Adrenal gland (tissue), 12 donors: ENCODE data around the gene SLC47A2. TPM values are rescaled to one million over a fixed set of nuclear protein-coding genes. Genes with fewer than 3 reads are reported as not detected.
A peak's percentile ranks its signal among the peaks of the same experiment; 100 is the strongest.

Experiments
- DNase-seq, 7 donors: peaks; one replicate each; pipeline ENCODE4 v3.0.0-alpha.2; 2019 to 2020
- H3K27ac ChIP-seq, 5 donors: fragments of 200-600 bp; sonication (generic) in 4 of 5; 1 replicate in 3 of 5; 2 replicates in 2 of 5; pipeline versions ENCODE4 v1.5.1 to v1.8.0; 2016 to 2020; ENCODE audit warnings: mild to moderate bottlenecking in 1 of 5
- H3K27me3 ChIP-seq: fragments of 200-600 bp; 2 replicates; pipeline ENCODE4 v1.8.0; 2021
- H3K36me3 ChIP-seq, 2 donors: fragments of 200-600 bp; replicated peaks in 1 of 2; 1 replicate in 1 of 2; 2 replicates in 1 of 2; pipeline versions ENCODE4 v1.5.1 to v1.8.0; 2018 to 2022
- H3K4me1 ChIP-seq, 2 donors: fragments of 200-600 bp; replicated peaks in 1 of 2; 1 replicate in 1 of 2; 2 replicates in 1 of 2; pipeline versions ENCODE4 v1.5.1 to v1.8.0; 2018 to 2021
- H3K4me3 ChIP-seq, 4 donors: fragments of 200-600 bp; sonication (generic) in 3 of 4; one replicate each; pipeline ENCODE4 v1.5.1; 2016 to 2018
- H3K9me3 ChIP-seq, 3 donors: fragments of 200-600 bp; sonication (generic) in 1 of 3; replicated peaks in 1 of 3; 1 replicate in 2 of 3; 2 replicates in 1 of 3; pipeline versions ENCODE4 v1.5.1 to v1.8.0; 2016 to 2021
- CTCF ChIP-seq, 6 experiments: fragments of 450-650 bp in 4 of 6; fragments of 200-600 bp in 2 of 6; sonication (generic) in 1 of 6; IDR thresholded peaks; 1 replicate in 5 of 6; 2 replicates in 1 of 6; pipeline versions ENCODE4 v1.5.1 to v1.8.0; 2016 to 2021; ENCODE audit warnings: antibody characterized with exemption in 6 of 6, mild to moderate bottlenecking in 2 of 6, moderate library complexity in 1 of 6
- POLR2A ChIP-seq, 2 donors: fragments of 450-650 bp; IDR thresholded peaks; one replicate each; pipeline ENCODE4 v1.6.1; 2017; ENCODE audit warnings: antibody characterized with exemption in 2 of 2, mild to moderate bottlenecking in 2 of 2, moderate library complexity in 1 of 2
- WGBS, 4 donors: extraction: QIAGEN DNeasy Blood & Tissue Kit in 2 of 4; methylation state at CpG; one replicate each; pipeline versions ENCODE4 v1.1.5 to v1.1.7; 2013 to 2017; 5-methylcytosine and 5-hydroxymethylcytosine counted together
- intact Hi-C, 2 donors: fragments of 100-400 bp; cut with DNase I; formaldehyde crosslinking; loops; one replicate each; pipeline versions ENCODE4 v1.14.1 to v1.15.0; 2022 to 2023
- polyA plus RNA-seq, 3 donors: library from polyadenylated mRNA; stranded (reverse); fragments of 200-250 nt in 2 of 3; fragments of 350-450 nt in 1 of 3; fragmentation: Illumina TruSeq in 1 of 3; extraction: RNeasy Lipid Tissue Mini Kit (QIAGEN cat#74804) in 1 of 3; gene quantifications; one replicate each; pipeline ENCODE4 v1.2.3, GENCODE V29; 2013 to 2014
- total RNA-seq, 9 donors: library from RNA; depleted of rRNA in 4 of 9; stranded (reverse); fragments of >200 nt in 4 of 9; fragments of 120-200 nt in 1 of 9; fragmentation: NEBNext Ultra II Directional in 1 of 9; extraction: Animal tissue kit (Norgen Biotek cat#: 25700) in 1 of 9; gene quantifications; one replicate each; pipeline versions ENCODE4 v1.1.0 to v1.2.4, GENCODE V29; 2013 to 2023
- donor health status: healthy with polysubstance abuse.
- donor health status: Bipolar disorder and iron deficiency.
- donor health status: DM: yes; HTN: yes; CAD: no.
- donor health status: DM: no; HTN: no; CAD: no.
- donor health status: DM: no; HTN: no; CAD: no.
- donor health status: DM: yes; HTN: yes; CAD: no.

SLC47A2 gene
- total and polyA plus RNA-seq, 12 donors = 0.10 to 1.3 (median 0.32) TPM; not detected in 8

DNA sequence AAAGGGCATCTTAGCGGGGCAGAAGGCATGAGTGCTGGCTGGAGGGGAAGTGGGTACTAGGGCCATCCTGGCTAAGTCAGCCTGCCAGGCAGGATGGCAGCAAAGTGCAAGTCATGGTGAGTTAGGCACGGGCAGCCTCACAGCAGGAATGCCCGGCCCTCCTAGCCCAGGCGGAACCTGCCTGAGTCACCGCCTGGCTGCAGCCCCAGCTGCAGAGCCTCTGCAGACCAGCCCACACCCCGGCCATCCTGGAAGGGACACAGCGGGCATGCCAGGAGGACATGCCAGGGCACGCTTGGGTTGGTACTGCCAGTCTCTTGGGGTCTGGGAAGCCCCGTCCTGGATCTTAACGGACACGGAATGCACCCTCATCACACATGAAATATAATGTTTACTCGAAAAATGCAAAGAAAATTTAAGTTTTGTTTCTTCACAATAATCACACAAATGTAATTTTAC, 36.7 kb upstream of the SLC47A2 start:
- TF ChIP-seq POLR2A (IDR thresholded peaks at IDR 0.05) (peak in 1 of 2 donors; percentile 68), CTCF (IDR thresholded peaks at IDR 0.05) (peak in 1 of 6 experiments; percentile 9)
- H3K4me1 ChIP-seq = peaks cover 13 to 15% of the 10 kb centered on the region in 2 donors
- 21 to 59% (median 35%) methylated on average over 10 to 12 of the region's 12 CpGs for WGBS, 4 donors
- peak; percentile 81 to 95 (median 92) for DNase-seq
- no peaks in the 10 kb centered on the region for H3K36me3 ChIP-seq
- peak overlapping the region in 4 of 5 donors; percentile 60 to 94 (median 82) for H3K27ac ChIP-seq
- intact Hi-C loops = loop anchor here in 1 of 2 donors (10.0 kb wide), 1 partner anchor 78 kb away; no protein-coding TSS in a partner anchor
- no peaks in the 10 kb centered on the region for H3K9me3 ChIP-seq
- no peak overlapping the region for H3K4me3 ChIP-seq
- no peaks in the 10 kb centered on the region for H3K27me3 ChIP-seq

- intact Hi-C loops = loop anchor here in 1 of 2 donors (10.0 kb wide), 1 partner anchor 78 kb away; no protein-coding TSS in a partner anchor
- WGBS, 4 donors = 81 to 85% (median 81%) methylated on average over 7 to 15 of the region's 15 CpGs
Observed at GRCh38 chr17:19752216-19753050, 36.0 kb upstream of the SLC47A2 start.

DNA sequence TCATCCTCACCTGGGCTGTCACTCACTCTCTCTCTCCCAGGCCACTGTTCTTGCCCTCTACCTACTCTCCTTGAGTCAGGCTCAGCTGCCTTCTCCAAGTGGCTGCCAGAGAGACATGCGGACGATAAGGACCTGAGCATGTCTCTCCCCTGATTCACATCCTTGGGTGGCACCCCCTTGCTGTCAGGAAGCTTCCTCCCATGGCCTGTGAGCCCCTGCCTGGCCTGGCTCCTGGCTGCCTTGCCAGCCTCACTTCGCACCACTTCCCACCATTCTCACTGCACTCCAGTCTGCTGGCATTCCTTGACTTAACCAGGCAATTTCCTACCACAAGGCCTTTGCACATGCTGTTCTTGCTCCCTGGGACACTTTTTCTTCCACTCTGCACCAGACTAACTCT, 34.5 kb upstream of the SLC47A2 start:
- Histone ChIP-seq H3K4me3 (no peak overlapping the region), H3K27ac (no peak overlapping the region), H3K27me3 (no peaks in the 10 kb centered on the region), H3K36me3 (no peaks in the 10 kb centered on the region), H3K4me1 (peaks cover 13 to 15% of the 10 kb centered on the region in 2 donors), H3K9me3 (no peaks in the 10 kb centered on the region)
- WGBS, 4 donors = 91 to 100% (median 92%) methylated on average over 1 to 3 of the region's 3 CpGs
- TF ChIP-seq POLR2A (IDR thresholded peaks at IDR 0.05) = no peak
- TF ChIP-seq CTCF (IDR thresholded peaks at IDR 0.05) = no peak
- DNase-seq = no peak
- intact Hi-C loops = loop anchor here in 1 of 2 donors (10.0 kb wide), 1 partner anchor 76 kb away; no protein-coding TSS in a partner anchor

More at GRCh38 chr17:19752216-19753050, 36.0 kb upstream of the SLC47A2 start:
- DNase-seq = no peak
- Histone ChIP-seq H3K27me3 (no peaks in the 10 kb centered on the region), H3K36me3 (no peaks in the 10 kb centered on the region), H3K27ac (peak overlapping the region in 4 of 5 donors; percentile 60 to 94 (median 82)), H3K4me1 (peaks cover 13 to 15% of the 10 kb centered on the region in 2 donors), H3K9me3 (no peaks in the 10 kb centered on the region), H3K4me3 (no peak overlapping the region)
- TF ChIP-seq POLR2A (IDR thresholded peaks at IDR 0.05) (no peak), CTCF (IDR thresholded peaks at IDR 0.05) (no peak)

GRCh38 chr17:19750020-19750572, 33.7 kb upstream of the SLC47A2 start:
- H3K36me3 ChIP-seq = no peaks in the 10 kb centered on the region
- intact Hi-C loops = loop anchor here in 1 of 2 donors (10.0 kb wide), 1 partner anchor 75 kb away; no protein-coding TSS in a partner anchor
- WGBS, 4 donors = 92 to 96% (median 95%) methylated on average over 9 of the region's 9 CpGs
- no peaks in the 10 kb centered on the region for H3K27me3 ChIP-seq
- H3K27ac ChIP-seq = no peak overlapping the region
- H3K4me3 ChIP-seq = no peak overlapping the region
- H3K9me3 ChIP-seq = no peaks in the 10 kb centered on the region
- peaks cover 17 to 18% of the 10 kb centered on the region in 2 donors for H3K4me1 ChIP-seq
- no peak for TF ChIP-seq CTCF (IDR thresholded peaks at IDR 0.05)
- no peak for TF ChIP-seq POLR2A (IDR thresholded peaks at IDR 0.05)
- no peak for DNase-seq
